ENCODE measurements around the gene ATF6.
"Not testable (repeated sequence)": the region's sequence is repeated elsewhere in the genome, so short reads cannot be mapped to it uniquely, and the experiment has no call there.

The ATF6 gene

GRCh38 chr1:161766102-161766981 lies at the start of gene ATF6:
Gene ATF6, plus strand, starts transcription at chr1:161766320. Its CDS starts 41 bp downstream, at chr1:161766361.
- peak; percentile 84 to 86 for DNase-seq

- DNase-seq, result no peak
Measured at GRCh38 chr1:161718559-161719324, 47.4 kb upstream of the ATF6 start.

GRCh38 chr1:161719325-161719611 lies 46.9 kb upstream of the ATF6 start:
- DNase-seq, result no peak

- DNase-seq, result no peak
Measured at GRCh38 chr1:161720422-161720821, 45.7 kb upstream of the ATF6 start.

- no peak for DNase-seq
Measured at GRCh38 chr1:161720956-161721737, 45.0 kb upstream of the ATF6 start, which contains the start of gene FCRLB. Gene FCRLB, plus strand, starts transcription at chr1:161721544. Its CDS starts 1,129 bp downstream, at chr1:161722673.

- no peak for DNase-seq
Measured at GRCh38 chr1:161721738-161722343, 44.3 kb upstream of the ATF6 start.

GRCh38 chr1:161722406-161722805 lies 43.7 kb upstream of the ATF6 start:
- DNase-seq, result no peak

- no peak for DNase-seq
Measured at GRCh38 chr1:161723459-161724141, 42.5 kb upstream of the ATF6 start.

GRCh38 chr1:161725258-161725907 lies 40.7 kb upstream of the ATF6 start:
- not testable (repeated sequence) for DNase-seq

GRCh38 chr1:161725908-161726472 lies 40.1 kb upstream of the ATF6 start:
- DNase-seq, result peak in 1 of 2 donors; percentile 63

- peak; percentile 15 to 78 for DNase-seq
Measured at GRCh38 chr1:161726473-161727255, 39.5 kb upstream of the ATF6 start.

GRCh38 chr1:161727256-161727924 lies 38.7 kb upstream of the ATF6 start:
- no peak for DNase-seq

GRCh38 chr1:161728376-161729226 lies 37.5 kb upstream of the ATF6 start:
- DNase-seq, result no peak

- no peak for DNase-seq
Measured at GRCh38 chr1:161730050-161730564, 36.0 kb upstream of the ATF6 start.

- DNase-seq, result no peak
Measured at GRCh38 chr1:161731241-161731640, 34.9 kb upstream of the ATF6 start.

GRCh38 chr1:161731981-161732718 lies 34.0 kb upstream of the ATF6 start:
- no peak for DNase-seq

GRCh38 chr1:161733526-161733925 lies 32.6 kb upstream of the ATF6 start:
- no peak for DNase-seq

GRCh38 chr1:161735837-161736236 lies 30.3 kb upstream of the ATF6 start:
- no peak for DNase-seq

Data from hippocampal formation (tissue), 2 donors.